Chondrocyte (in vitro differentiated cells): Measurements from ENCODE around the gene TBXAS1. TPM values are rescaled to one million over a fixed set of nuclear protein-coding genes. Genes with fewer than 3 reads are reported as not detected.
"Not testable (repeated sequence)": the region's sequence is repeated elsewhere in the genome, so short reads cannot be mapped to it uniquely, and the experiment has no call there.

Experiments
- DNase-seq: peaks from one replicate; pipeline ENCODE4 v3.0.0; 2021; ENCODE audit warnings: mixed read lengths, low spot score
- H3K27ac Mint-ChIP-seq: one replicate; pipeline ENCODE4 v1.8.0; 2021; ENCODE audit warnings: mild to moderate bottlenecking, moderate library complexity, mixed read lengths; ENCODE audit not compliant: unreplicated experiment
- H3K27me3 Mint-ChIP-seq: 2 replicates; pipeline ENCODE4 v1.8.0; 2021; ENCODE audit warnings: low read depth, mixed read lengths
- H3K36me3 Mint-ChIP-seq: 2 replicates; pipeline ENCODE4 v1.8.0; 2021; ENCODE audit warnings: low read depth, mixed read lengths
- H3K4me1 Mint-ChIP-seq: 2 replicates; pipeline ENCODE4 v1.8.0; 2021; ENCODE audit warnings: low read depth, mild to moderate bottlenecking, mixed read lengths
- H3K4me3 Mint-ChIP-seq: one replicate; pipeline ENCODE4 v1.8.0; 2021; ENCODE audit warnings: mild to moderate bottlenecking, moderate library complexity, mixed read lengths; ENCODE audit not compliant: unreplicated experiment
- H3K9me3 Mint-ChIP-seq: 2 replicates; pipeline ENCODE4 v1.8.0; 2021; ENCODE audit warnings: low read depth, mixed read lengths
- total RNA-seq: library from RNA; stranded (reverse); gene quantifications from 3 replicates; pipeline ENCODE4 v1.2.1, GENCODE V29; 2021
- TF ChIP-seq, protein P1 (sequence below): fragments of 200-600 bp; sonication (generic); IDR thresholded peaks from 2 replicates; pipeline ENCODE4 v1.5.0; 2021; ENCODE audit warnings: antibody characterized with exemption, mild to moderate bottlenecking, moderate library complexity

Gene TBXAS1
- total RNA-seq, 1 donor from 2014 or later = 2.4 TPM

DNA sequence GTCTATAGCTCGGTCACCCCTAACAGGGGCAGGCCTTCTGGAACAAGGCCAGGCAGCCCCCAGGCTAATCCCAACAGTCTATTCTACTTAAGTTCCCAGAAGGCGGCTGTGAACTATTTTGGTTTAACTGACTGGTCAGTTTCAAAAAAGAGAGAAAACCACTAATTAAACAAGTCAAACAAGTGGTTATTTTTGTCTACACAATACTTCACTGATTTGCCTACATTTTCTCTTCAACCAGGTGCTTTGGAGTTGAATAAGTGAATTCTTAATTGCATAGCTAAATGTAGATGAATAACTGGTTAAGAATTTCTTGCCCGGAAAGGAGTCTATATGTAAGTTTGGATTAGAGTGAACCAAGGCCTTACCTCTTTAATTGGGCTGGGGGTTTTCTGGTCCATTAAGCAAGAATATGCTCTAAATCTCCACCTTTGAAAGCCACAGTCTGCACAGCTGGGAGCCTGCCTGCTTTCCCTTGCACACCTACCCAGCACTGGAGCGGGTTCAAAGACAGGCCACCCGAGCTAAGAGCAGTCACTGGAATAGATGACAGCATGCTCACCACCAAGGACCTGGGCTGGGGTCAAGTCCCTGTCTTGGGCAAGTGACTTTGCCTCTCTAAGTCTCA, 70.4 kb downstream of the TBXAS1 start:
- peaks cover 8% of the 10 kb centered on the region for H3K4me1 Mint-ChIP-seq
- H3K9me3 Mint-ChIP-seq = peaks cover 8% of the 10 kb centered on the region
- TF ChIP-seq, protein P1, sequence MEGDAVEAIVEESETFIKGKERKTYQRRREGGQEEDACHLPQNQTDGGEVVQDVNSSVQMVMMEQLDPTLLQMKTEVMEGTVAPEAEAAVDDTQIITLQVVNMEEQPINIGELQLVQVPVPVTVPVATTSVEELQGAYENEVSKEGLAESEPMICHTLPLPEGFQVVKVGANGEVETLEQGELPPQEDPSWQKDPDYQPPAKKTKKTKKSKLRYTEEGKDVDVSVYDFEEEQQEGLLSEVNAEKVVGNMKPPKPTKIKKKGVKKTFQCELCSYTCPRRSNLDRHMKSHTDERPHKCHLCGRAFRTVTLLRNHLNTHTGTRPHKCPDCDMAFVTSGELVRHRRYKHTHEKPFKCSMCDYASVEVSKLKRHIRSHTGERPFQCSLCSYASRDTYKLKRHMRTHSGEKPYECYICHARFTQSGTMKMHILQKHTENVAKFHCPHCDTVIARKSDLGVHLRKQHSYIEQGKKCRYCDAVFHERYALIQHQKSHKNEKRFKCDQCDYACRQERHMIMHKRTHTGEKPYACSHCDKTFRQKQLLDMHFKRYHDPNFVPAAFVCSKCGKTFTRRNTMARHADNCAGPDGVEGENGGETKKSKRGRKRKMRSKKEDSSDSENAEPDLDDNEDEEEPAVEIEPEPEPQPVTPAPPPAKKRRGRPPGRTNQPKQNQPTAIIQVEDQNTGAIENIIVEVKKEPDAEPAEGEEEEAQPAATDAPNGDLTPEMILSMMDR = no peak
- H3K27ac Mint-ChIP-seq = no peak overlapping the region
- no peak overlapping the region for H3K4me3 Mint-ChIP-seq
- H3K27me3 Mint-ChIP-seq = peaks cover 2% of the 10 kb centered on the region
- no peak for DNase-seq
- peaks cover 2% of the 10 kb centered on the region for H3K36me3 Mint-ChIP-seq

- Mint-ChIP-seq H3K36me3 (no peaks in the 10 kb centered on the region), H3K4me3 (no peak overlapping the region), H3K4me1 (no peaks in the 10 kb centered on the region), H3K27me3 (peaks cover 2% of the 10 kb centered on the region), H3K9me3 (peaks cover 8% of the 10 kb centered on the region), H3K27ac (no peak overlapping the region)
- no peak for DNase-seq
- TF ChIP-seq, protein P1 = no peak
Observed at GRCh38 chr7:139900326-139900725, 71.3 kb downstream of the TBXAS1 start.

DNA sequence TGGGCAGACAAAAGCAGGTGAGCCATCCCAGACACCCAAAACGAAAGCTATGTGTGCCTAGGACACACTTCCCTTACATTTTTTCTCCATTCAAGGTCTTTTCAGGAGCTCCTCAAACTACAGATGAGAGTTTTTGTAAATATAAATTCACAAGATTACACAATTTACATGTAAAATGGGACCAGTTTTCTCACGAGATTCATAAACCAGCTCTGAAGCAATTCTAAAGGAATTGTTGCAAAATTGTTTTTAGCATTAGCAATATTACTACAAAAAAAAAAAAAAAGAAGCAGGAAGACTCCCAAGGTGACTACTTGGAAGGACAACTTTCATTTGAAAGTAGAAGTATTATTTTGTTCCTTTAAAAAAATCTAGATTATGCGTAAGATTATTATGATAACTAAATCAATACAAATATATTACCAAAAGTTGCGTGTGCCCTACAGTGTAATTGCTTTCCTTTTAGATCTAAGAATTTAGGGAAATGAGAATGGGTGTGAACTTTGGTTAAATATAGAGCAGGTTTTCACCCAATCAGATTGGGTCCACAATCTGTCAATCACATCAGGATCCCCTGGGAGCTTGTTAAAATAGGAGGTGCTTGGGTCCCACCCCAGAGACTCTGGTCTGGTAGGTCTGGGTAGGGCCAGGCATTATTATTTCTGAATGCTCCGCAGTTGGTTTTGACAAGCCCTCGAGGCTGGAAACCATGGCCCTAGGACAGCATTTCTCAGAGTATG, 72.2 kb downstream of the TBXAS1 start:
- no peak overlapping the region for H3K4me3 Mint-ChIP-seq
- H3K4me1 Mint-ChIP-seq = no peaks in the 10 kb centered on the region

DNA sequence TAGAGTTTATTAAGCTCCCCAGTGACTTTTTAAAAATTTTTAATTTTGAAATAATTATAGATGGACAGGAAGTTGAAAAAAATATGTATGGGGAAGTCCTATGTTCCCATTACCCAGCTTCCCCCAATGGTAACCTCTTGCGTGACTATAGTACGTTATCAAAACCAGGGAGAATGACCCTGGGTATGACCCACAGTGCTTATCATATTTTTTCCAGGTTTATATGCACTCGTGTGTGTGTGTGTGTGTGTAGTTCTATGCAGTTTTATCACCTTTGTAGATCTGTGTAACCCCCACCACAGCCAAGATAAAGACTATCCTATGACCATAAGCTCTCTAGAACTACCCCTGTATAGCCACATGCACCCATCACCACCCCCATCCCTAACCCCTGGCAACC, 72.8 kb downstream of the TBXAS1 start:
- TF ChIP-seq, protein P1 = no peak
- no peak overlapping the region for H3K4me3 Mint-ChIP-seq
- H3K4me1 Mint-ChIP-seq = no peaks in the 10 kb centered on the region
- DNase-seq = no peak
- peaks cover 8% of the 10 kb centered on the region for H3K9me3 Mint-ChIP-seq
- H3K27me3 Mint-ChIP-seq = no peaks in the 10 kb centered on the region
- no peaks in the 10 kb centered on the region for H3K36me3 Mint-ChIP-seq
- H3K27ac Mint-ChIP-seq = no peak overlapping the region

More for the DNA sequence above, 72.2 kb downstream of the TBXAS1 start:
- Mint-ChIP-seq H3K9me3 (peaks cover 8% of the 10 kb centered on the region), H3K27ac (no peak overlapping the region), H3K27me3 (no peaks in the 10 kb centered on the region), H3K36me3 (no peaks in the 10 kb centered on the region)
- no peak for DNase-seq
- TF ChIP-seq, protein P1 = no peak

DNA sequence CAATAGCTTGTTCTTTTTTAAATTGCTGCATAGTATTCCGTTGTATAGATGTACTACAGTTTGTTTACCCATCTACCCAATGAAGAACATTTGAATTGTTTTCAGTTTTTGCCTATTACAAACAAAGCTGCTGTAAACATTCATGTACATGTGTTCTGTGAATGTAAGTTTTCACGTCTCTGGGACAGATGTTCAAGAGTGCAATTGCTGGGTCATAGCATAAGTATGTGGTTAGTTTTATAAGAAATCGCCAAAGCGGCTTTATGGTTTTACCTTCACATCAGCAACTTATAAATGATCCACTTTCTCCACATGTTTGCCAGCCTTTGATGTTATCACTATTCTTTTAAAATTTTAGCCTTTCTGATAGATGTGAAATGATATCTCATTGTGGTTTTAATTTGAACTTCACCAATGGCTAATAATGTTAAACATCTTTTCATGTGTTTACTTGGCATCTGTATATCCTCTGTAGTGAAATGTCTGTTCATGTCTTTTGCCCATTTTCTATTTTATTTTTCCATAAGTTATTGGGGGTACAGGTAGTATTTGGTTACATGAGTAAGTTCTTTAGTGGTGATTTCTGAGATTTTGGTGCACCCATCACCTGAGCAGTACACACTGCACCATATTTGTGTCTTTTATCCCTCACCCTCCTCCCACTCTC, 73.5 kb downstream of the TBXAS1 start:
- no peak overlapping the region for H3K4me3 Mint-ChIP-seq
- no peaks in the 10 kb centered on the region for H3K4me1 Mint-ChIP-seq
- DNase-seq = no peak
- H3K9me3 Mint-ChIP-seq = peaks cover 8% of the 10 kb centered on the region
- no peak overlapping the region for H3K27ac Mint-ChIP-seq
- TF ChIP-seq, protein P1 = no peak
- no peaks in the 10 kb centered on the region for H3K27me3 Mint-ChIP-seq
- no peaks in the 10 kb centered on the region for H3K36me3 Mint-ChIP-seq

DNA sequence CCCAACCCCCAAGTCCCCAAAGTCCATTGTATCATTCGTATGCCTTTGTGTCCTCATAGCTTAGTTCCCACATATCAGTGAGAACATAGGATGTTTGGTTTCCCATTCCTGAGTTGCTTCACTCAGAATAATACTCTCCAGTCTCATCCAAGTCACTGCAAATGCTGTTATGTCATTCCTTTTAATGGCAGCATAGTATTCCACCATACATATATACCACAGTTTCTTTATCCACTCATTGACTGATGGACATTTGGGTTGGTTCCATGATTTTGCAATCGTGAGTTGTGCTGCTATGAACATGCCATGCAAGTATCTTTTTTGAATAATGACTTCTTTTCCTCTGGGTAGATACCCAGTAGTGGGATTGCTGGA, 74.0 kb downstream of the TBXAS1 start:
- H3K4me1 Mint-ChIP-seq, H3K36me3 Mint-ChIP-seq, H3K9me3 Mint-ChIP-seq, H3K27ac Mint-ChIP-seq, H3K4me3 Mint-ChIP-seq, H3K27me3 Mint-ChIP-seq, DNase-seq: not testable (repeated sequence)
